Measurements from ENCODE around the gene PXK. TPM values are rescaled to one million over a fixed set of nuclear protein-coding genes. Genes with fewer than 3 reads are reported as not detected.

The PXK gene
- total RNA-seq, 1 donor from 2014 or later, result 5.4 TPM

DNA sequence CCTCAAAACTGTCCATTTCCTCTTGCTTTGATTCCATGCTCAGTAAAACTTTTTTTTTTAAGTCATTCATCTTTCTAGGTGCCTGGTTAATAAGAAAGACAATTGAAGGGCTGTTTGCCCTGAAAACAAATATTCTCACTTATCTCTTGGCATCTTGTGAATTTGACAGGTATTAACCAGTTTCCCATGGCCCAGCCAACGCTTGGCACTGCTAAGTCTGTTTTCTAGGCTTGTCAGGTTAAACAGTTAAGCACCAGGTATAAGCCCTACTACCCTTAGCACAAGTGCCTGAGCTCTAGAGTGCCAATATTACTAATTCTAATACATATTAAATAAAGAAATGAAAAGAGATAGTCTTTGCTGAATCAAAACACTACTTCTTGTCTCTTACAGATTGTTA lies 36.3 kb downstream of the PXK start:
- H3K4me1 Mint-ChIP-seq, result no peaks in the 10 kb centered on the region

DNA sequence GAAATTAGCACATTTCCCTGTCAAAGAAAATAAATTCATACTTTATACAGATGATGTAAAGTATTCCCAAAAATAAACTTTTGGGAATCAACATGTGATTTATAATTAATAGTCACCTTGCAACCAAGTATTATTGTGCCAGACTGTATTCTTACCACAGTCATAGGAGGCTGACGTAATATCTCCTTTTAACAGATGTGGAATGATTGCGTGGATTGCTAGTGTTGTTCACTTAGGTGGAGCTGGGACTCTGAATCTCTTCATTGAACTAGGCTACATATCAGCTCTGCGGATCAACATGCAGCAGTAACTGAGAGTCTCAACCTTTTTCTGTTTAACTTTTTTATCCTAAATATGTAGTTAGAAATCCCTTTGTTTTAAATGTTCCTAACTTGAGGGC lies 37.2 kb downstream of the PXK start:
- peaks cover 5% of the 10 kb centered on the region for H3K4me1 Mint-ChIP-seq
- no peaks in the 10 kb centered on the region for H3K36me3 Mint-ChIP-seq (ENCODE audit: low read depth)
- TF ChIP-seq CTCF (conservative IDR thresholded peaks at IDR 0.05), result no peak
- no peak for DNase-seq (ENCODE audit: low read depth, low spot score)
- H3K4me3 Mint-ChIP-seq, result no peak overlapping the region
- peaks cover 3% of the 10 kb centered on the region for H3K9me3 Mint-ChIP-seq
- H3K27ac Mint-ChIP-seq (ENCODE audit: unreplicated experiment), result no peak overlapping the region
- H3K27me3 Mint-ChIP-seq (ENCODE audit: low read depth), result no peaks in the 10 kb centered on the region

More for the DNA sequence above, 36.3 kb downstream of the PXK start:
- Mint-ChIP-seq H3K36me3 (ENCODE audit: low read depth) (no peaks in the 10 kb centered on the region), H3K27ac (ENCODE audit: unreplicated experiment) (no peak overlapping the region), H3K9me3 (peaks cover 3% of the 10 kb centered on the region), H3K4me3 (no peak overlapping the region), H3K27me3 (ENCODE audit: low read depth) (no peaks in the 10 kb centered on the region)
- TF ChIP-seq CTCF (conservative IDR thresholded peaks at IDR 0.05), result no peak
- no peak for DNase-seq (ENCODE audit: low read depth, low spot score)

DNA sequence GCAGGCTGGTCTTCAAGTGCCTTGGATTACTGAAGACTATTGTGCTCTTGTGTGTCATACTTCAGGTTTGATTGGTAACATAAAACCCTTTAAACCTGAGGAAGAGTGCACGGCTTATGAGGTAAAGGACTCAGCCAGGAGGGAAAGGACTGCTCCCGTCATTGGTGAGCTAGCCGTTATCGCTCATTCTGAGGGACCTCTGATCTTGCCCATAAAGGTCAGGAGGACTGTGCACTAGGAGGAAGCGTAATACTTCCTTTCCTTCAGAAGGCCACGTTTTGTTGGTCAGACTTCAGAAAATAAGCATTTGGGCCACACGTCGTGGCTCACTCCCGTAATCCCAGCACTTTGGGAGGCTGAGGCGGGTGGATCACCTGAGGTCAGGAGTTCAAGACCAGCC lies 37.7 kb downstream of the PXK start:
- Mint-ChIP-seq H3K4me3 (no peak overlapping the region), H3K9me3 (peaks cover 3% of the 10 kb centered on the region), H3K27ac (ENCODE audit: unreplicated experiment) (no peak overlapping the region), H3K4me1 (peaks cover 7% of the 10 kb centered on the region), H3K27me3 (ENCODE audit: low read depth) (no peaks in the 10 kb centered on the region), H3K36me3 (ENCODE audit: low read depth) (no peaks in the 10 kb centered on the region)
- DNase-seq (ENCODE audit: low read depth, low spot score), result no peak
- no peak for TF ChIP-seq CTCF (conservative IDR thresholded peaks at IDR 0.05)

GRCh38 chr3:58371754-58372153 lies 39.1 kb downstream of the PXK start:
- no peaks in the 10 kb centered on the region for H3K27me3 Mint-ChIP-seq (ENCODE audit: low read depth)
- no peaks in the 10 kb centered on the region for H3K36me3 Mint-ChIP-seq (ENCODE audit: low read depth)
- H3K9me3 Mint-ChIP-seq, result peaks cover 2% of the 10 kb centered on the region
- no peak for DNase-seq (ENCODE audit: low read depth, low spot score)
- peaks cover 7% of the 10 kb centered on the region for H3K4me1 Mint-ChIP-seq
- no peak overlapping the region for H3K27ac Mint-ChIP-seq (ENCODE audit: unreplicated experiment)
- H3K4me3 Mint-ChIP-seq, result no peak overlapping the region
- no peak for TF ChIP-seq CTCF (conservative IDR thresholded peaks at IDR 0.05)

DNA sequence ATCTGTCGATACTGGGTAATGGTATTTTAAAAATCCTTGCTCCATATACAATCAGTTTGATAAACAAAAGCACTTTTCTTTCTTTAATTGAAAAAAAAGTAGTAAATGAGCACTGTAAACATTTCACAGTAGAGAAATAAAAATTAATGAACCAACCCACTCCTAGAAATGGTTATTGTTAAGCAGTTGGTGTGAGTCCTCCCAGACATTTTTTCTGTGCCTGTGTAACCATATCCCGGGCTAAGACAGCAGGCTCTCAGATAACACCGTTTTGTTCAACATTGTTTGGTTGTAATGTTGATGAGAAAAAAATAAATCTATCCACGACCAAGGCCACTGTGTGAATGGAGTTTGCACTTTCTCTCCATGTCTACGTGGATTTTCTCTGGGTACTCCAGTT lies 42.6 kb downstream of the PXK start:
- Mint-ChIP-seq H3K27me3 (ENCODE audit: low read depth) (no peaks in the 10 kb centered on the region), H3K4me1 (peaks cover 7% of the 10 kb centered on the region), H3K4me3 (no peak overlapping the region), H3K9me3 (no peaks in the 10 kb centered on the region), H3K27ac (ENCODE audit: unreplicated experiment) (no peak overlapping the region), H3K36me3 (ENCODE audit: low read depth) (no peaks in the 10 kb centered on the region)
- DNase-seq (ENCODE audit: low read depth, low spot score), result no peak
- TF ChIP-seq CTCF (conservative IDR thresholded peaks at IDR 0.05), result no peak

DNA sequence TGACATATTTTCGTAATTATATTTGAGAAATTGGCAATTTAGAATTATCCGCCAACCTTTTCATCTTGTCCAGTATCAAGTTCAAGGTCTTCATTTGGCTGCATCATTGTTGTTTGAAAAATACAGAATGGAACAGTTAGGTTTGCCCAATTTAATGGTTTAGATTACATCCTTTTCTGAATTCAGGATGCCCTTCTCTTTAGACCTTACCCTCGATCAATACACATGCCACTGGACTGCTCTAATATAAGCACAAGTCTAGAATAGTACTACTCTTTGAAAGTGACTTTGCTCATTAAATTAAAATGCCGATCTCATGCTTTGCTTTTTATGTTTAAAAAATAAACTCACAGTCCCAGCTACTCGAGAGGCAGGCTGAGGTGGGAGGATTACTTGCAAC lies 44.5 kb downstream of the PXK start:
- H3K27me3 Mint-ChIP-seq (ENCODE audit: low read depth), result no peaks in the 10 kb centered on the region
- no peak for TF ChIP-seq CTCF (conservative IDR thresholded peaks at IDR 0.05)
- H3K4me3 Mint-ChIP-seq, result no peak overlapping the region

More for the DNA sequence above, 44.5 kb downstream of the PXK start:
- Mint-ChIP-seq H3K36me3 (ENCODE audit: low read depth) (no peaks in the 10 kb centered on the region), H3K9me3 (no peaks in the 10 kb centered on the region), H3K27ac (ENCODE audit: unreplicated experiment) (no peak overlapping the region), H3K4me1 (peaks cover 7% of the 10 kb centered on the region)
- DNase-seq (ENCODE audit: low read depth, low spot score), result no peak
